ENCODE data around the gene TXNL4A.
A peak's percentile ranks its signal among the peaks of the same experiment; 100 is the strongest.

Gene TXNL4A

DNA sequence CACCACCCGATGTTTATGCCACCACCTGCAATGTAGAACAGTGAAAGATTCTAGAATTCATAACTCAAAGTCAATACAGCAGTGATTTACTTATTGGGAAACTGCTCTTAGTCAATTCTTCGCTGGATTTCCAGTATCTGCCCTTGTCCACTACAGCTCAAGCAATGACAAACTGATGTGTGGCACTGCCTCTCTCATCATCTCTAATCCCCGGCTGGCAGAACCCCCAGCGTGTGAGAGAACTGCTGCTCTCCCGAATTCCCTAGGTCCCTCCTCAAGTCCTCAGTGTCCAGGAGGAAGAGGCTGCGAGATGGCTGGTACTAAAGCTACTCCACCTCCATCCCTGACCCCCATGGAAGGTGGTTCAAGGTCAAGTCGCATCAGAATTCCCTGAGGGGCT, 1.6 kb downstream of the TXNL4A start:
- H3K27ac ChIP-seq (ENCODE audit: low read length, poor library complexity, severe bottlenecking) = peak overlapping the region; percentile 8
- H3K9ac ChIP-seq (ENCODE audit: low read length) = peak overlapping the region; percentile 100
- peaks cover 16% of the 10 kb centered on the region for H3K4me1 ChIP-seq (ENCODE audit: control insufficient read depth, insufficient read depth, low read depth, low read length)
- 56% methylated on average over 6 of the region's 7 CpGs for WGBS
- no peak overlapping the region for H2BK12ac ChIP-seq (ENCODE audit: low read length in 2 of 2)
- H3K14ac ChIP-seq (ENCODE audit: low read length in 2 of 2) = no peak overlapping the region
- peak overlapping the region; percentile 38 to 88 for H3K4me3 ChIP-seq (ENCODE audit: insufficient read depth in 1 of 2, low read depth in 1 of 2, low read length in 2 of 2)
- no peaks in the 10 kb centered on the region for H3K27me3 ChIP-seq (ENCODE audit: control insufficient read depth in 1 of 2, insufficient read depth in 1 of 2, low read length in 2 of 2)
- H3K4me2 ChIP-seq (ENCODE audit: low read length, poor library complexity, severe bottlenecking) = peak overlapping the region; percentile 89
- H2AK5ac ChIP-seq (ENCODE audit: low read length, severe bottlenecking) = no peak overlapping the region
- no peaks in the 10 kb centered on the region for H3K9me3 ChIP-seq (ENCODE audit: control insufficient read depth, low read length)
- no peak overlapping the region for H3K4ac ChIP-seq (ENCODE audit: low read depth in 1 of 2, low read length in 2 of 2)
- DNase-seq = no peak
- H3K18ac ChIP-seq (ENCODE audit: low read depth in 1 of 2, low read length in 2 of 2) = no peak overlapping the region
- no peak overlapping the region for H2BK15ac ChIP-seq (ENCODE audit: low read depth, poor library complexity, severe bottlenecking)
- H2BK120ac ChIP-seq (ENCODE audit: low read depth, low read length) = no peak overlapping the region
- H2BK5ac ChIP-seq (ENCODE audit: low read depth, low read length, poor library complexity, severe bottlenecking) = no peak overlapping the region
- H4K91ac ChIP-seq (ENCODE audit: low read length) = no peak overlapping the region
- peaks cover 3% of the 10 kb centered on the region for H3K79me1 ChIP-seq (replicated peaks; ENCODE audit: low read length, poor library complexity, severe bottlenecking)
- H3K23ac ChIP-seq (ENCODE audit: low read length in 2 of 2) = no peak overlapping the region
- H3K36me3 ChIP-seq (ENCODE audit: control insufficient read depth in 1 of 2, insufficient read depth in 2 of 2, low read depth in 1 of 2, low read length in 2 of 2) = peaks cover 14 to 17% of the 10 kb centered on the region in 2 experiments
- H4K8ac ChIP-seq (ENCODE audit: low read length) = no peak overlapping the region
- H2AFZ ChIP-seq (ENCODE audit: low read depth, low read length) = no peak overlapping the region

DNA sequence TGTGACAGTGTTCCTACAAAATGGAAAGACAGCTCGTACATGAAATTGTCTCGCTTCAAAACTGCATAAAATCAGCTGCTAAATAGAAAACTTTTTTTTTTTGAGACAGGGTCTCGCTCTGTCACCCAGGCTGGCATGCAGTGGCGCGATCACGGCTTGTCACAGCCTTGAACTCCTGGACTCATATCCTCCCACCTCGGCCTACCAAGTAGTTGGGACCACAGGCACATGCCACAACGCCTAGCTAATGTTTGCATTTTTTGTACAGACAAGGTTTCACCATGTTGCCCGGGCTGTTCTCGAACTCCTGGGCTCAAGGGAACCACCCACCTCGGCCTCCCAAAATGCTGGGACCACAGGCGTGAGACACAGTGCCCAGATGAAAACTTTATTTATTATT, 3.2 kb downstream of the TXNL4A start:
- no peaks in the 10 kb centered on the region for H3K27me3 ChIP-seq (ENCODE audit: control insufficient read depth in 1 of 2, insufficient read depth in 1 of 2, low read length in 2 of 2)
- no peak overlapping the region for H3K14ac ChIP-seq (ENCODE audit: low read length in 2 of 2)
- H3K4ac ChIP-seq (ENCODE audit: low read depth in 1 of 2, low read length in 2 of 2) = no peak overlapping the region
- no peak overlapping the region for H2BK120ac ChIP-seq (ENCODE audit: low read depth, low read length)
- H3K4me2 ChIP-seq (ENCODE audit: low read length, poor library complexity, severe bottlenecking) = no peak overlapping the region
- no peaks in the 10 kb centered on the region for H3K9me3 ChIP-seq (ENCODE audit: control insufficient read depth, low read length)
- no peak overlapping the region for H2BK12ac ChIP-seq (ENCODE audit: low read length in 2 of 2)
- peaks cover 19% of the 10 kb centered on the region for H3K4me1 ChIP-seq (ENCODE audit: control insufficient read depth, insufficient read depth, low read depth, low read length)
- WGBS = 98% methylated on average over 12 of the region's 12 CpGs
- H2AFZ ChIP-seq (ENCODE audit: low read depth, low read length) = no peak overlapping the region
- H2AK5ac ChIP-seq (ENCODE audit: low read length, severe bottlenecking) = no peak overlapping the region
- H2BK15ac ChIP-seq (ENCODE audit: low read depth, poor library complexity, severe bottlenecking) = no peak overlapping the region
- H3K79me1 ChIP-seq (replicated peaks; ENCODE audit: low read length, poor library complexity, severe bottlenecking) = peaks cover 3% of the 10 kb centered on the region
- no peak overlapping the region for H4K8ac ChIP-seq (ENCODE audit: low read length)
- no peak overlapping the region for H2BK5ac ChIP-seq (ENCODE audit: low read depth, low read length, poor library complexity, severe bottlenecking)
- peaks cover 15 to 20% of the 10 kb centered on the region in 2 experiments for H3K36me3 ChIP-seq (ENCODE audit: control insufficient read depth in 1 of 2, insufficient read depth in 2 of 2, low read depth in 1 of 2, low read length in 2 of 2)
- H3K4me3 ChIP-seq (ENCODE audit: insufficient read depth in 1 of 2, low read depth in 1 of 2, low read length in 2 of 2) = no peak overlapping the region
- H4K91ac ChIP-seq (ENCODE audit: low read length) = no peak overlapping the region
- no peak for DNase-seq
- H3K27ac ChIP-seq (ENCODE audit: low read length, poor library complexity, severe bottlenecking) = no peak overlapping the region
- H3K9ac ChIP-seq (ENCODE audit: low read length) = peak overlapping the region; percentile 100
- H3K23ac ChIP-seq (ENCODE audit: low read length in 2 of 2) = no peak overlapping the region
- H3K18ac ChIP-seq (ENCODE audit: low read depth in 1 of 2, low read length in 2 of 2) = no peak overlapping the region

DNA sequence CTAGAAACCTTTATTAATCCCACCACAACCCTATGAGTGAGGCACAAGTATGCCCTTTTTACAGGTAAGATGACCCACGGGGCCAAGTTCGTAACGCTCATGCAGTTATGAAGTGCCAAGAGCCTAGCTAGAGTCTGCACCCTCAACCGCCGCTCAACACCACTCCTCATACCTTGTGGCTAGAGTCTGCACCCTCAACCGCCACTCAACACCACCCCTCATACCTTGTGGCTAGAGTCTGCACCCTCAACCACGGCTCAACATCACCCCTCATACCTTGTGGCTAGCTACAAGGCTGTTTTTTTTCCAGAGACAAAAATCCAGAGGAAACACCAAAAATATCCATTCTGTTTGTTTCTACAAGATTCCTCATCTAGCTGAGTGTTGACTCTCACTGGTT, 4.6 kb downstream of the TXNL4A start:
- Histone ChIP-seq H2BK5ac (ENCODE audit: low read depth, low read length, poor library complexity, severe bottlenecking) (no peak overlapping the region), H4K8ac (ENCODE audit: low read length) (peak overlapping the region; percentile 12), H3K9me3 (ENCODE audit: control insufficient read depth, low read length) (no peaks in the 10 kb centered on the region), H3K79me1 (replicated peaks; ENCODE audit: low read length, poor library complexity, severe bottlenecking) (peaks cover under 1% of the 10 kb centered on the region), H2BK15ac (ENCODE audit: low read depth, poor library complexity, severe bottlenecking) (no peak overlapping the region), H3K23ac (ENCODE audit: low read length in 2 of 2) (no peak overlapping the region), H2BK120ac (ENCODE audit: low read depth, low read length) (no peak overlapping the region), H3K27me3 (ENCODE audit: control insufficient read depth in 1 of 2, insufficient read depth in 1 of 2, low read length in 2 of 2) (no peaks in the 10 kb centered on the region), H2AFZ (ENCODE audit: low read depth, low read length) (no peak overlapping the region), H3K18ac (ENCODE audit: low read depth in 1 of 2, low read length in 2 of 2) (no peak overlapping the region), H3K9ac (ENCODE audit: low read length) (no peak overlapping the region), H3K4me1 (ENCODE audit: control insufficient read depth, insufficient read depth, low read depth, low read length) (peaks cover 17% of the 10 kb centered on the region), H2BK12ac (ENCODE audit: low read length in 2 of 2) (no peak overlapping the region), H3K4me2 (ENCODE audit: low read length, poor library complexity, severe bottlenecking) (no peak overlapping the region), H3K4me3 (ENCODE audit: insufficient read depth in 1 of 2, low read depth in 1 of 2, low read length in 2 of 2) (no peak overlapping the region), H3K36me3 (ENCODE audit: control insufficient read depth in 1 of 2, insufficient read depth in 2 of 2, low read depth in 1 of 2, low read length in 2 of 2) (peaks cover 20 to 26% of the 10 kb centered on the region in 2 experiments), H4K91ac (ENCODE audit: low read length) (no peak overlapping the region), H2AK5ac (ENCODE audit: low read length, severe bottlenecking) (no peak overlapping the region), H3K4ac (ENCODE audit: low read depth in 1 of 2, low read length in 2 of 2) (no peak overlapping the region), H3K14ac (ENCODE audit: low read length in 2 of 2) (no peak overlapping the region), H3K27ac (ENCODE audit: low read length, poor library complexity, severe bottlenecking) (no peak overlapping the region)
- WGBS = over 99% methylated on average over 7 of the region's 7 CpGs
- no peak for DNase-seq

DNA sequence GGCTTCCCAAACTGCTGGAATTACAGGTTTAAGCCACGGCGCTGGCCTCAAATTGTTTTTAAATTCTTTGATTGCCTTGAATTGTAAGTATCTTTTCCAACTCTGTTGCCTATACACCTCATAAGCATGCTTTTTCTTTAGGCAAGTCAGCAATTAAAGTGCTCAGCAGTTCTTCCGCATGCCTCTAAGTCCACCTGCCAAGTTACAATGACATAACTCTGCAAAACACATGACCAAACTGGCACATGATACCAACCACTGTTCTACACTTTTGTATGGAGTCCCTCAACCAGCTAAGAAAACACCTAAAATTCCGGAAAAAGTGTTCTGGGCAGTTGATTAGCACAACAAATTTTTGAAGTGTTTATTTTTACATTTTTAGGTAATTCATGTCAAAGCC, 5.1 kb downstream of the TXNL4A start:
- Histone ChIP-seq H3K4me2 (ENCODE audit: low read length, poor library complexity, severe bottlenecking) (no peak overlapping the region), H3K27ac (ENCODE audit: low read length, poor library complexity, severe bottlenecking) (no peak overlapping the region), H3K4me3 (ENCODE audit: insufficient read depth in 1 of 2, low read depth in 1 of 2, low read length in 2 of 2) (no peak overlapping the region), H2BK12ac (ENCODE audit: low read length in 2 of 2) (no peak overlapping the region), H3K4me1 (ENCODE audit: control insufficient read depth, insufficient read depth, low read depth, low read length) (peaks cover 17% of the 10 kb centered on the region), H3K9me3 (ENCODE audit: control insufficient read depth, low read length) (no peaks in the 10 kb centered on the region), H3K23ac (ENCODE audit: low read length in 2 of 2) (no peak overlapping the region), H2BK15ac (ENCODE audit: low read depth, poor library complexity, severe bottlenecking) (no peak overlapping the region), H2AFZ (ENCODE audit: low read depth, low read length) (no peak overlapping the region), H4K91ac (ENCODE audit: low read length) (no peak overlapping the region), H2BK5ac (ENCODE audit: low read depth, low read length, poor library complexity, severe bottlenecking) (no peak overlapping the region), H3K18ac (ENCODE audit: low read depth in 1 of 2, low read length in 2 of 2) (no peak overlapping the region), H3K27me3 (ENCODE audit: control insufficient read depth in 1 of 2, insufficient read depth in 1 of 2, low read length in 2 of 2) (no peaks in the 10 kb centered on the region), H3K36me3 (ENCODE audit: control insufficient read depth in 1 of 2, insufficient read depth in 2 of 2, low read depth in 1 of 2, low read length in 2 of 2) (peaks cover 20 to 26% of the 10 kb centered on the region in 2 experiments), H3K9ac (ENCODE audit: low read length) (no peak overlapping the region), H3K79me1 (replicated peaks; ENCODE audit: low read length, poor library complexity, severe bottlenecking) (no peaks in the 10 kb centered on the region), H2BK120ac (ENCODE audit: low read depth, low read length) (no peak overlapping the region), H2AK5ac (ENCODE audit: low read length, severe bottlenecking) (no peak overlapping the region), H3K4ac (ENCODE audit: low read depth in 1 of 2, low read length in 2 of 2) (no peak overlapping the region), H4K8ac (ENCODE audit: low read length) (no peak overlapping the region), H3K14ac (ENCODE audit: low read length in 2 of 2) (no peak overlapping the region)
- DNase-seq = no peak
- 99% methylated on average over 3 of the region's 4 CpGs for WGBS

Data from mesenchymal stem cell (in vitro differentiated cells and primary cell).